Spleen (tissue), 11 donors: ENCODE measurements around the gene DIMT1. TPM values are rescaled to one million over a fixed set of nuclear protein-coding genes. Genes with fewer than 3 reads are reported as not detected.

Source experiments
- DNase-seq: peaks from one replicate; pipeline ENCODE4 v3.0.0-alpha.2; 2020
- H3K27ac ChIP-seq, 8 donors: fragments of 200-600 bp; sonication (generic) in 7 of 8; 1 replicate in 4 of 8; 2 replicates in 4 of 8; pipeline versions ENCODE4 v1.5.0 to v1.8.0; 2016 to 2021; ENCODE audit warnings: inconsistent platforms in 4 of 8, mild to moderate bottlenecking in 4 of 8, moderate library complexity in 1 of 8
- H3K27me3 ChIP-seq, 7 donors: fragments of 200-600 bp; sonication (generic) in 6 of 7; replicated peaks in 1 of 7; 1 replicate in 4 of 7; 2 replicates in 3 of 7; pipeline versions ENCODE4 v1.5.0 to v1.8.0; 2016 to 2021; ENCODE audit warnings: inconsistent platforms in 3 of 7, mild to moderate bottlenecking in 1 of 7
- H3K36me3 ChIP-seq, 6 donors: fragments of 200-600 bp; sonication (generic) in 5 of 6; 1 replicate in 4 of 6; 2 replicates in 2 of 6; pipeline versions ENCODE4 v1.5.0 to v1.8.0; 2016 to 2021; ENCODE audit warnings: inconsistent platforms in 2 of 6
- H3K4me1 ChIP-seq, 6 donors: fragments of 200-600 bp; sonication (generic) in 5 of 6; 1 replicate in 3 of 6; 2 replicates in 3 of 6; pipeline versions ENCODE4 v1.5.0 to v1.8.0; 2016 to 2021; ENCODE audit warnings: inconsistent platforms in 3 of 6
- H3K4me3 ChIP-seq, 8 donors: fragments of 200-600 bp; sonication (generic) in 7 of 8; 1 replicate in 4 of 8; 2 replicates in 4 of 8; pipeline versions ENCODE4 v1.5.0 to v1.8.0; 2016 to 2021; ENCODE audit warnings: inconsistent platforms in 4 of 8, mild to moderate bottlenecking in 4 of 8, moderate library complexity in 2 of 8
- H3K9me3 ChIP-seq, 8 donors: fragments of 200-600 bp; sonication (generic) in 7 of 8; 1 replicate in 4 of 8; 2 replicates in 4 of 8; pipeline versions ENCODE4 v1.5.0 to v1.8.0; 2016 to 2021; ENCODE audit warnings: inconsistent platforms in 4 of 8
- POLR2A ChIP-seq, 3 donors: fragments of 450-650 bp; IDR thresholded peaks; one replicate each; pipeline ENCODE4 v1.5.1; 2017; ENCODE audit warnings: antibody characterized with exemption in 3 of 3, mild to moderate bottlenecking in 1 of 3
- POLR2AphosphoS5 ChIP-seq, 3 donors: sonication (generic); formaldehyde crosslinking; IDR thresholded peaks; one replicate each; pipeline ENCODE4 v1.5.1; 2017; ENCODE audit warnings: antibody characterized with exemption in 3 of 3
- WGBS, 5 donors: extraction: QIAGEN DNeasy Blood & Tissue Kit in 3 of 5; methylation state at CpG; one replicate each; pipeline versions ENCODE4 v1.1.5 to v1.1.7; 2013 to 2018; 5-methylcytosine and 5-hydroxymethylcytosine counted together
- intact Hi-C: fragments of 100-400 bp; cut with DNase I; formaldehyde crosslinking; loops from one replicate; pipeline ENCODE4 v1.15.0; 2023; ENCODE audit warnings: low total_unique reads
- polyA plus RNA-seq, 3 donors: library from polyadenylated mRNA; stranded (reverse); fragments of 200-250 nt; gene quantifications; one replicate each; pipeline ENCODE4 v1.2.1, GENCODE V29; 2013
- total RNA-seq, 7 donors: library from RNA; depleted of rRNA in 3 of 7; stranded (reverse); fragments of >200 nt in 3 of 7; fragmentation: NEBNext Ultra II Directional in 4 of 7; extraction: Animal tissue kit (Norgen Biotek cat#: 25700) in 4 of 7; gene quantifications; one replicate each; pipeline versions ENCODE4 v1.1.0 to v1.2.1, GENCODE V29; 2016 to 2021
- TF ChIP-seq, protein P1 (sequence below), 11 experiments: fragments of 200-600 bp in 7 of 11; fragments of 450-650 bp in 4 of 11; sonication (generic) in 4 of 11; IDR thresholded peaks in 8 of 11; conservative IDR thresholded peaks in 3 of 11; 1 replicate in 7 of 11; 2 replicates in 4 of 11; pipeline versions ENCODE4 v1.4.0 to v1.8.0; 2016 to 2021; ENCODE audit warnings: antibody characterized with exemption in 11 of 11, inconsistent platforms in 4 of 11, mild to moderate bottlenecking in 1 of 11
- donor health status: healthy with polysubstance abuse.
- donor health status: DM: no; HTN: no; CAD: no; lungs with moderate emphysema.
- donor health status: DM: no; HTN: no; CAD: no.
- donor health status: Bipolar disorder and iron deficiency.
- donor health status: healthy.
- donor health status: DM: no; HTN: no; CAD: no.
- donor health status: DM: yes; HTN: yes; CAD: no.

DIMT1 gene
- total and polyA plus RNA-seq, 10 donors: 11.0 to 30.0 (median 24.9) TPM

DNA sequence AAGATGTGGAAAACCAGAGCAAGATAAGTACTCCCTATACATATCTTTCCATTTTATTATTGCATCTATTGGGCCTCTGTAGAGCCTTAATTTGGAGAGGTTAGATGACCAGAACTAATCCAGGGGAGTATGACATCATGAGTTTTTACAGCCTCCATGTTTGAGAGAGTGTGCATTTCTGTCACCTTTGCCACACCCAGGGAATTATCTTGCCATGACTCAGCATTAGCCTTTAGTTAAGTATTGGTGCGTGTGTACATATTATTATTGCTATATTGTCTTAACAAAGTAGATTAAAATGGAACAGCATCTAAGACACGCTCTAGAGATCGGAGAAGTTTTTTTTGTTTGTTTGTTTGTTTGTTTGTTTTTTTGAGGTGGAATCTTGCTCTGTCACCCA is 27.6 kb downstream of the DIMT1 start:
- WGBS, 5 donors: 93 to 99% (median 95%) methylated on average over 3 of the region's 3 CpGs
- peaks cover 0 to 100% (median 72%) of the 10 kb centered on the region in 6 donors for H3K36me3 ChIP-seq
- no peak for DNase-seq
- H3K9me3 ChIP-seq: no peaks in the 10 kb centered on the region
- no peaks in the 10 kb centered on the region for H3K4me1 ChIP-seq
- no peak overlapping the region for H3K27ac ChIP-seq
- intact Hi-C loops: no loop called here
- TF ChIP-seq POLR2AphosphoS5 (IDR thresholded peaks at IDR 0.05) (no peak), POLR2A (IDR thresholded peaks at IDR 0.05) (no peak)
- TF ChIP-seq, protein P1, sequence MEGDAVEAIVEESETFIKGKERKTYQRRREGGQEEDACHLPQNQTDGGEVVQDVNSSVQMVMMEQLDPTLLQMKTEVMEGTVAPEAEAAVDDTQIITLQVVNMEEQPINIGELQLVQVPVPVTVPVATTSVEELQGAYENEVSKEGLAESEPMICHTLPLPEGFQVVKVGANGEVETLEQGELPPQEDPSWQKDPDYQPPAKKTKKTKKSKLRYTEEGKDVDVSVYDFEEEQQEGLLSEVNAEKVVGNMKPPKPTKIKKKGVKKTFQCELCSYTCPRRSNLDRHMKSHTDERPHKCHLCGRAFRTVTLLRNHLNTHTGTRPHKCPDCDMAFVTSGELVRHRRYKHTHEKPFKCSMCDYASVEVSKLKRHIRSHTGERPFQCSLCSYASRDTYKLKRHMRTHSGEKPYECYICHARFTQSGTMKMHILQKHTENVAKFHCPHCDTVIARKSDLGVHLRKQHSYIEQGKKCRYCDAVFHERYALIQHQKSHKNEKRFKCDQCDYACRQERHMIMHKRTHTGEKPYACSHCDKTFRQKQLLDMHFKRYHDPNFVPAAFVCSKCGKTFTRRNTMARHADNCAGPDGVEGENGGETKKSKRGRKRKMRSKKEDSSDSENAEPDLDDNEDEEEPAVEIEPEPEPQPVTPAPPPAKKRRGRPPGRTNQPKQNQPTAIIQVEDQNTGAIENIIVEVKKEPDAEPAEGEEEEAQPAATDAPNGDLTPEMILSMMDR (IDR thresholded peaks at IDR 0.05 in 8 of 11, conservative IDR thresholded peaks at IDR 0.05 in 3 of 11): no peak
- no peaks in the 10 kb centered on the region for H3K27me3 ChIP-seq
- no peak overlapping the region for H3K4me3 ChIP-seq

DNA sequence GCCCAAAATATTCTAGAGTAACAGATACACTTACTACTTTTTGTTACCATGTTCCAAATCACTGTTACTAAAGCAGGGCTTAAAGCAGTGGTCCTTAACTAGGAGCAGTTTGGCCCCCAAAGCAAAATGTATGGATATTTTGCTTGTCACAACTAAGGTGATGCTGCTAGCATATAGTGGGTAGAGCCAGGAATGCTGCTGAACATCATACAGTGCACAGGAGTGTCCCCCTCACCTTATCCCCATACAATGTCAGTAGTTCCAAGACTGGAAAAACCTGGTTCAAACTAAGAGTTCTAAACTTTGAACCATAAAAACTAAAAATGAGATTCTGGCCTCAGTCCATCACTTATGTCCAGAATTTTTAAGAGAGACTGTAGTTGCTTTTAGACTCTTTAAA is 28.1 kb downstream of the DIMT1 start:
- intact Hi-C loops: no loop called here

DNA sequence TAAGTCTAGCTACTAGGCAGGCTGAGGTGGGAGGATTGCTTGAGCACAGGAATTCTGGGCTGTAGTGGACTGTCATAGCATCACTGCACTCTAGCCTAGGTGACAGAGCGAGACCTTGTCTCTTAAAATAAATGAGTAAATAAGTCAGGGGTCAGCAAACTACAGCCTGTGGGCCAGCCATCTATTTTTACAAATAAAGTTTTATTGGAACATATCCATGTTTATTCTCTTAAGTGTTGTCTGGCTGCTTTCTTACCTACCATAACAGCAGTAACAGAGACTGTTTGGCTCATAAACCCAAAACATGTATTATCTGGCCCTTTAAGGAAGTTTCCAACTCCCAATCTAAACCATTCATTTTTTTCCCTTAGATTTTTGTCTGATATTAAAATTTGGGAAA is 29.6 kb downstream of the DIMT1 start:
- no peak for TF ChIP-seq POLR2A (IDR thresholded peaks at IDR 0.05)
- TF ChIP-seq, protein P1 (IDR thresholded peaks at IDR 0.05 in 8 of 11, conservative IDR thresholded peaks at IDR 0.05 in 3 of 11): no peak
- TF ChIP-seq POLR2AphosphoS5 (IDR thresholded peaks at IDR 0.05): no peak
- Histone ChIP-seq H3K4me1 (no peaks in the 10 kb centered on the region), H3K27ac (no peak overlapping the region), H3K27me3 (no peaks in the 10 kb centered on the region), H3K9me3 (no peaks in the 10 kb centered on the region), H3K36me3 (peaks cover 0 to 97% (median 55%) of the 10 kb centered on the region in 6 donors), H3K4me3 (no peak overlapping the region)
- 87 to 100% (median 96%) methylated on average over 1 of the region's 1 CpG for WGBS, 5 donors
- no peak for DNase-seq
- intact Hi-C loops: no loop called here

More for the DNA sequence above, 28.1 kb downstream of the DIMT1 start:
- Histone ChIP-seq H3K4me1 (no peaks in the 10 kb centered on the region), H3K4me3 (no peak overlapping the region), H3K27me3 (no peaks in the 10 kb centered on the region), H3K9me3 (no peaks in the 10 kb centered on the region), H3K36me3 (peaks cover 0 to 100% (median 67%) of the 10 kb centered on the region in 6 donors), H3K27ac (no peak overlapping the region)
- DNase-seq: no peak
- TF ChIP-seq, protein P1 (IDR thresholded peaks at IDR 0.05 in 8 of 11, conservative IDR thresholded peaks at IDR 0.05 in 3 of 11): no peak
- TF ChIP-seq POLR2AphosphoS5 (IDR thresholded peaks at IDR 0.05) (no peak), POLR2A (IDR thresholded peaks at IDR 0.05) (no peak)

DNA sequence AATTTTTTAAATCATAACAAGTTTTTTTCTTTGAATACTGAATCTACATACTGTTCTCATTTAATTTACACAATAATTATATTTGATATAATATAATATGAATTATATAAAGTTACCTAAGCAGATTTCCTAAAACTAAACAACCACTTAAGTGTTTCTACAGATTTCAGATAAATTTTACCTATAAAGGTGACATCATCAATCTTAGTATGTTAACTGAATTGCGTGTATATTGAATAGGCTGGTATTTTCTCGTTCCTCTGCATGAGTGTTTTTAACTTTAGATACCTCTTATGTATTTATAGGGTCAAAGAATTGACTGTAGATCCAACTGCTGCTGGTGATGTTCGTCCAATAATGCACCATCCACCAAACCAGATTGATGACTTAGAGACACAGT is 30.3 kb downstream of the DIMT1 start:
- TF ChIP-seq, protein P1 (IDR thresholded peaks at IDR 0.05 in 8 of 11, conservative IDR thresholded peaks at IDR 0.05 in 3 of 11): no peak
- TF ChIP-seq POLR2AphosphoS5 (IDR thresholded peaks at IDR 0.05) (no peak), POLR2A (IDR thresholded peaks at IDR 0.05) (no peak)
- WGBS, 5 donors: 97 to 99% (median 98%) methylated on average over 3 of the region's 3 CpGs
- Histone ChIP-seq H3K27me3 (no peaks in the 10 kb centered on the region), H3K4me1 (no peaks in the 10 kb centered on the region), H3K4me3 (no peak overlapping the region), H3K36me3 (peaks cover 0 to 97% (median 48%) of the 10 kb centered on the region in 6 donors), H3K27ac (no peak overlapping the region), H3K9me3 (no peaks in the 10 kb centered on the region)
- DNase-seq: no peak
- intact Hi-C loops: no loop called here
